HG02884 (cell line): Measurements from ENCODE around the gene NPAS4.
"Not testable (repeated sequence)": the region's sequence is repeated elsewhere in the genome, so short reads cannot be mapped to it uniquely, and the experiment has no call there.

Experiments used
- ATAC-seq: cut with Tn5 transposase; IDR thresholded peaks from one replicate; pipeline ENCODE4 v1.9.1; 2021; ENCODE audit warnings: mild to moderate bottlenecking, moderate library complexity; ENCODE audit not compliant: unreplicated experiment

The NPAS4 gene

DNA sequence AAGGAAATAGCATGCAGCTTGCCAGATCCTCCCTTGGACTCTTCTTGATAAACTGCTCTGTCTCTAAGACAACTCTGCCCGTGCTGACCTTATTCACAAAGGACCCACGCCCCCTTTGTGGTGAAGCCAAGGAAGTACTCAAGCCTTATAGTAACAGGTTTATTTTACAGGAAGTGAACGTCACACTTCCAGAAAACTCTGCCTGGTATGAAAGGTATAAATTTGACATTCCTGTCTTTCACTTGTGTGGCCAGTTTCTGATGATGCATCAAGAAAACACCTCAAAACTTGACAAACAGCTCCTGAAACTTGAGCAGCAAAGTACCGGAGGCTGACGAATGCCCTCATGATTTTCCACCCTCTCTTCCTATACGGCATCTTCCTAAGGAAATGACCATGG lies 33.4 kb downstream of the NPAS4 start:
- no peak for ATAC-seq

DNA sequence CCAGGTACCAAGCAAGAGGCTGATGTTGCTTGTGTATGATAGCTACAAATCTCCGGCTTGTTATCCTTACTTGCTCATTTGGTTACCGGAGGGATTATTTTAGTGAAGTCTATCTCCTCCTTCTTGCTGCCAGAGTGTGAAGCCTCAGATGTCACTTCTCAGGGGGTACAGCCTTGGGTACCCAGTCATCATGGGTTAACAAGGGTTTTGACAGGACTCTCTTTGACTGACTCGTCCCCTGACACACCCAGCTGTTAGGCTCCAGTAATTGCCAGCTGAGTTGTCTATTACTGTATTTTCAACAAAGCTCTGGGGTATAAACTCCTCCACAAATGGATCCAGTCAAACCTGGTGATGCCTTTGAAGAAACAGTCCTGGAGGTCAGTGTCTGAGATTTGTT lies 34.0 kb downstream of the NPAS4 start:
- no peak for ATAC-seq

DNA sequence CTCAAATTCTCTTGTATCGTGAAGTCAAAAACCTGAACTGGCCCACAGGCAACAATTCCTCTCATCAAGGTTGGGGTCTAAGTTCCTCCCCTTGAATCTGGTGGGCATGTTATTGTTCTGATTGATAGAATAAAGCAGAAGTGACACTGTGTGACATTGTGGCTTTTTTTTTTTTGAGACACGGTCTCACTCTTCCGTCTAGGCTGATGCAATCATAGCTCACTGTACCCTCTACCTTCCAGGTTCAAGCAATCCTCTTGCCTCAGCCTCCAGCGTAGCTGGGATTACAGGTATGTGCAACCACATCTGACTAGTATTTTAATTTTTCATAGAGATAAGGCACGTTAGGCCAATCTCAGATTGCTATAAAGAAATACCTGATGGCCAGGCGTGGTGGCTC lies 37.0 kb downstream of the NPAS4 start:
- no peak for ATAC-seq

DNA sequence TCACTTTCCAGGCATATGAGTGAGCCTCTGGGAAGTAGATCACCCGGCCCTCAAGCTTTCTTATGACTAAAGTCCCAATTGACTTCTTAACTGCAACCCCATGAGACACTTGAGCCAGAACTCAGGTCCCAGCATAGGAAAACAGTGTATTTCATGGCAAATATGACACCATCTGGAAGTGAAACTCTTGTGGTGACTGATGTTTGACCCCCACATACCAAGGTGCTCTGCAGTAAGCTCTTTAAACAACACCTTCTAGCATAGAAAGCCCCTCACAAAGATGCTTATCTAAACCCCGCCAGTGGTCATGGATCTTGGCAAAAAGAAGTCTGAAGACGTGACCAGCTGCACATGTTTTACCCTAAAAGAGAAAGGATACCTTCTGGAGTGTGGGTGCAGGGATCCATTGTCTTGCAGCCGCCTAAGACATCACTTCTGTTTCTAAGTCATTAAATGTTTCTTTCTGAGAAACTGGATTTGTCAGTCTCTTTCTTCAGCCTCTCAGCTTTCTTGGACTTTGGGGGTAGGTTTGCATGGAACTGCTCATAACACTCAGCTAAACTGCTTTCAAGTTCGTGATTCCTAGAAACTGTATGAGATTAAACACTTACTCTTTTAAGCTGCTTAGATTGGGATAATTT lies 38.4 kb downstream of the NPAS4 start:
- ATAC-seq = no peak

DNA sequence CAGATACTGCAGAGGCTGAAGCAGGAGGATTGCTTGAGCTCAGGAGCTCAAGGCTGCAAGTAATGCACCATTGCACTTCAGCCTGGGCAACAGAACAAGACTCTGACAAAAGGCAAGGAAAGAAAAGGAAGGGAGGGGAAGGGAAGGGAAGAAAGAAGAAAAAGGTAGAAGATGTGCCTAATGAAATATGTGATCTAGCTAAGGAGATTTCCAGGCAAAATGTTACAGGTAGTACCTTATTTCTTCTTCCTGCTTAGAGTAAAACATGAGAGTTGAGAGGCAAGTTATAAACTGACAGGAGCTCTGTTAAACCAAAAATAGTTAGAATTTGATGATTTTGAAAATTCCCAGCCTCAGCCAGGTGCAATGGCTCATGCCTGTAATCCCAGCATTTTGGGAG lies 41.2 kb downstream of the NPAS4 start:
- no peak for ATAC-seq

DNA sequence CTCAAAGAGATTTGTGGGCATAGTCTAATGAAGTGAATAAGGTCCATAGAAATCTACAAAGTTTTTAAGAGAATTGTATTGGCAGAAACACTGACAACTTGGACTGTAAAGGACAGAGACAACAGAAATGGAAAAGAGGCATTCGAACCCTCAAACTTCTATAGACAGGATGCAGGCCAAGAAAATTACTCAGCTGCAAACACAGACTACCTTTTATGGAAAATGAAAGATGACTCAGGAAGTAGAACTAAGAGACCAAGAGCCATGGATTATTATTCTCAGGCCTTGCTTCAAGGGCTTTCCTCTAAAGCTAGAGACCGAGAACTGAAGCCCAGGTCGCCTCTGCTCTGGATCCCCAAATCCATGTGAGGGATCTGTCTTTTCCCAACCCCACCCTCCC lies 42.1 kb downstream of the NPAS4 start:
- no peak for ATAC-seq

DNA sequence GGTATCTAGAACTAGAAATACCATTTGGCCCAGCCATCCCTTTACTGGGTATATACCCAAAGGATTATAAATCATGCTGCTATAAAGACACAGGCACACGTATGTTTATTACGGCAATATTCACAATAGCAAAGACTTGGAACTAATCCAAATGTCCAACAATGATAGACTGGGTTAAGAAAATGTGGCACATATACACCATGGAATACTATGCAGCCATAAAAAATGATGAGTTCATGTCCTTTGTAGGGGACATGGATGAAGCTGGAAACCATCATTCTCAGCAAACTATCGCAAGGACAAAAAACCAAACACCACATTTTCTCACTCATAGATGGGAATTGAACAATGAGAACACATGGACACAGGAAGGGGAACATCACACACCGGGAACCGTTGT lies 43.3 kb downstream of the NPAS4 start:
- ATAC-seq = not testable (repeated sequence)

DNA sequence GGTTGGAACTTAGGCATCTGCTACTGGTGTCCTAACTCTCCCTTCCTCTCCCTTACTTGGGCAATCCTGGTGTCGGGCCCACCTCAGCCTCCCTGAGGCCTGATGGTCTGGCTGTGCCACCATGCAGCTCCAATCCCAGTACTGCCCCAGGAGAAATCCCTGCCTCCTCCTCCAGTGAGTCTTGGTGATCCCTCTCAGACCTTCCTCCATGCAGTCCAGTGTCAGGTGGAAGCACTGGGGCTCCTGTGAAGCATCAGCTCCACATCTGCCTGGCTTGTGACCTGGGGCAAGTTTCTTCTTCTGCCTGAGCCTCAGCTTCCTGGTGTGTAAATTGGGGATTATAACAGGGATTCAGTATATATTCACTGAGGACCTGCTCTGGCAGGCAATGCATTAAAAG lies 44.1 kb downstream of the NPAS4 start:
- ATAC-seq = no peak

DNA sequence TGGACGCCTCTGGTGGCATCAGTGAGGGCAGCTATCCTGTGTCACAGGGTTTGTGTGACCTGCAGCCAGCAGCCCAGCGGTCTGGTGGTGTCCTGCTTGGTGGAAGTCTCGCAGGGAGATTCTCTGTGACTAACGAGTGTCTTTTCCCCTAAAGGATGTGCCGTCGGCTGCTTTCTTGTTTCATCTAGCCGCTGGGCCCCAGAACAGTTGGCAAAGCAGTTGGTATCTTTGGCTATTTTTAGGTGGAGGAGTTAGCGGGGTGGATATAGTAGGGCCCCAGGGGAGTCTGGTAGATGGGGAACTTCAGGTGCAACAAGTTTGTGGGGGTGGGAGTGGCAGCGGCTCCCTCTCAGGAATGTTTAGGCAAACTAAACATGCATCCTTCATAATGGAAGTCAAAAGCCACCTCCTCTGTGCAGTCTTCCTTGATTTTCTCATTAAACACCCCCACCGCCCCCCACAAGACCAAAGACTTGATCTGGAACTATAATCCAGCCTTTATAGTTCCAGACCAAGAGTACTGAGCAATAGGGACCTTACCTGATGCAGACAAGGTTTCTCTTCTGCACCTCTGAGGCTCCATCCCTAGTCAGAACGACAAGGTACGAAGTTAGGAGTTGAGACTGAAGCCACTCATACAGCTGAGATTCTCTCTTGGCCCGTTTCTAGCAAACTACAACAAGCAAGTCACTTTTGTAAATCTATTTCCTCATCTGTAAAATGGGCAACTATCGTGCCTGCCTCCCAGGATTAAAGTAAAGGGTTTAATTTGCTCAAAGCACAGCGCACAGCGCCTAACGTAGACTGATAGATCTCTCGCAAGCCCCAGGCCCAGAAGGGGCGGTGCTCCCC lies 44.8 kb downstream of the NPAS4 start:
- no peak for ATAC-seq

DNA sequence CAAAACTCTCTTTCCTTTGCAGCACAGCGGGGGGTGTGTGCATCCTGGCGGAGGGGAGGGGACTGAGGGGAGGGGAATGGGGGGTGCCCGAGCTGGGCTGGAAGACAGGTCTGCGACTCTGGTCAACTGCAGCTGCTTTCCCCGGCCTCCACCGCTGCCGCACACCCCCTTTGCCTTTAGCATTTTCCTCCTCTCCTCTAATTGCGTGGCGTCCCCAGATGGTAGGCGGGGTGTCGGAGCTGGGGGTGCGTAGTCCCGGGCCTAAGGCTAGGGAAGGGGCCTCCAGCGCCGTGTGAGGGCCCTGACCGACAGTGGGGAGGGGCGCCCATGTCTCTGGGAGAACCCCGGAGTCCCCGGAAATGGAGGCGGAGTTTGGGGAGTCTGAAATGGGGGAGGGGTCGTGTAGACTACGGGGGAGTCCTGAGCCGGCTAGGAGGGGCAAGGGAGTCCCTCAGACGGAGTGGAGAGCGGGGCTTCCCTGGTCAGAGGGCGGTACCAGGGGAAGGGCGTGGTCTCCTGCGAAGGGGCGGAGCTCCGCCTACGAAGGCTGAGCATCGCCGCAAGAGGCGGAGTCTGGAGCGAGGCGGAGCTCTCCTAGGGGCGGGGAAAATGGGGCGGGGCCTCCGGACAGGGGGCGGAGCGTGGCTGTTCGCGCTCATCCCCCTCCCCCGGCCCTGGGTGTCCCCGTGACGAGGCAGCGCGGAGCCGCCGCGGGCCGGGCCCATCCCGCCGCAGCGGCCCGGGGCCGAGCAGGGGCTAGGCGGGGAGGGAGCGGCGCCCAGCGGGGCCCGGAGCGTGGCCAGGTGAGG lies 45.6 kb downstream of the NPAS4 start, which contains the start of gene PELI3:
TSS of gene PELI3 (plus strand) at position 681 of the 809 bp plus-strand sequence. CDS start 1,224 bp downstream, outside the sequence.
- ATAC-seq = peak; percentile 79

DNA sequence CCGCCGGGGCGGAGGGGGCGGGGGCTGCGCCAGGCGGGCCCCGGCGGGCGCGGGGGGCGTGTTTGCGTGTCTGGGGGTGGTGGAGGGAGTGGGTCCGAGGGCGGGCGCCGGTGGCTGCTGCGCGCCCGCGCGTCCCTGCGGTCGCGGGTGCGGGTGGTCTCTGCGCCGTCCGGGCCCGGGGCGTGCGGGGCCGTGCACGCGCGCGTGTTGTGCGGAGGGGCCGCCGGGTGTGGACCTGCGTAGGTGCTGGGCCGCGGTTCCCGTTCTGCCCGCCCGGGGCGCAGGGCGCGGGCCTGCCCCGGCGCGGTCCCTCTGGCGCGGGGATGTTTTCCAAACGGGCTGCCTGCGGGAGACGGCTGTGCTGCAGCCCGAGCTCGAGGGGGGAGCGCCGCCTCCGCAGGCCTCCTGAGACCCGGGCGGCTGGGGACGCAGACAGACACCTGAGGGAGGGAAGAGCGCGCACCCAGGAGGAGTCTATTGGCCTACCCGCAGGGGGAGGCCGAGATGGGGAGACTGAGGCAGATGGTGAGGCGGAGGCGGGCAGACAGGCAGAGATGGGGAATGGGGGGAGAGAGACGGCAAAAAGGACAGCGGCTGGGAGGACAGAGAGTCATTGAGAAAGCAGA lies 46.3 kb downstream of the NPAS4 start:
- no peak for ATAC-seq

DNA sequence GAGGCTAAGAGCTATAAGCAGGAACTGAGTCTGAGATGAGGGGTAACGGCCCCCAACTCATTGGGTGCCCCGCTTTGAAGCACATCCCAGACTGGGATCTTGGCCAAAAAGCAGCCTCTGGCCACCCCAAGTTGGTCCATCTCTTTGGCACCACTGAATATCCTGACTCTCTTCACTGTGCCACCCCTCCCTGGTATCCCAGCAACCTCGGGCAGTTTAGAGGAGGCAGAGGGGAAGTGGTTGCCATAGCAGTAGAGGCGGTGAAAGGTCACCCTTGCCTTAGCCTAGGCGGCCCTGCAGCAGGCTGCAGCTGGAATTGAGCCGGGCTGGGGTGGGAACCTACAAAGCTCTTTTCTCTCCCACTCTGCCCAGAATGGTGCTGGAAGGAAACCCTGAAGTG lies 46.9 kb downstream of the NPAS4 start:
- ATAC-seq = no peak

DNA sequence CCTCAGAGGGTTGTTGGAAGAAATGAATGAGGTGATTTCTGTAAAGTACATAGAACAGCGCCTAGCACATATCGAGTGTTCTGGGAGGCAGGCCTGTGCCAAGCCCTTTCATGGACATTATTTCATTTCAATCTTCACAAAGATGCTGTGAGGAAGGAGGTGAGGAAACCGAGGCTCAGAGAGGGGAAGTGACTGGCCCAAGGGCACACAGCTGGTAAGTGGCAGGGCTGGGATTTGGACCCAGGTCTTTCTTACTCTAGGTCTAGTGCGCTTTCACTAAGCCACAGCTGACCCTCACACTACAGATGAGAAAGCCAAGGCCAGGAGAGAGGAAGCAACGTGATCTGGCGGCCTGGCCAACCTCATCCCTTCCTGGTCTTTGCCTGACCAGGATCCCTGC lies 47.9 kb downstream of the NPAS4 start:
- no peak for ATAC-seq

DNA sequence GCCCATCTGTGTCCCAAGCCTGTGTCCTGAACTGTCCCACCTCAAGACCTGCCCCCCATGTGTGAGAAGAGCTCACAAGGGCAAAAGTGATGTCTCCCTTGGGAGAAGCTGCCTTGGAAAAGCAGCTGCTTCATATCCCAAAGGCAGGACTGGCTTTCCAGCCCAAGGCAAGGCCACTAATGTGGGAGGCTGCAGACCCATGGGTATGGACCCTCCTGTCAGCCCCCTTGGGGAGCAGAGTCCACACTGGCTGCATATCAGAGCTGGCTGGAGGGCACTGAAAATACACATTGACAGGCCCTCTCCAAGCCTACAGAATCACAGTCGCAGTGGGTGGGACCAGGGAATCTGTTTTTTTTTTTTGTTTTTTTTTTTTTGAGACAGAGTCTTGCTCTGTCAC lies 48.6 kb downstream of the NPAS4 start:
- ATAC-seq = no peak

DNA sequence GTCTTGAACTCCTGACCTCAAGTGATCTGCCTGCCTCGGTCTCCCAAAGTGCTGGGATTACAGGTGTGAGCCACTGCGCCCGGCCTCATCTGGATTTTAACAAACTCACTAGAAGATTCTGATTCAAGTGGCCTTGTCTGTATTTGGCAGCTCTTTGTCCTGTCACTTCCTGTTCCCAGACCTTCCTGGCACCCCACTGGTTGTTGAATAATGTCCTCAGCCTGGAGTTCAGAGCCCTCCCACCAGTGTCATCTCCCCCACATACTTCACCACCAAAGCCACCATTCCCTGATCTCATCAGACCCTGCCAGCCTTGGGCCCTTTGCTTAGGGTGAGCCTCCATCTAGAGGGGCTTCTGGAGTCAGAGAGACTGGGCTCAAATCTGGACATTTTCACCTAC lies 49.2 kb downstream of the NPAS4 start:
- no peak for ATAC-seq

DNA sequence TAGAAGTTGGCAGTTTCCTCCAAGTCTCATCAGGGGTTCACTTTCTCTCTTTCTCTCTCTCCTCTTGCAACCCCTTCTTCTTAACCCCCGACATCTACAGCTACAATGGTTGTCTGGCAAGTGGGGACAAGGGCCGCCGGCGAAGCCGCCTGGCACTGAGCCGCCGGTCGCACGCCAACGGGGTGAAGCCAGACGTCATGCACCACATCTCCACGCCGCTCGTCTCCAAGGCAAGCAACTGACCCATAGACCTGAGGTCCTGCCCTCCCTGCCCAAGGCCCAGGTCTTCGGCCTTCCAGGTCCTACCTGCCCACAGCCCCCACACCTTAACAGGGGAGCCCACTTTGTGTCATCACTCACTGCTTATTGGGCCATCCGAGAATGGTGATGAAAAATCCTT lies 50.3 kb downstream of the NPAS4 start:
- ATAC-seq = no peak

DNA sequence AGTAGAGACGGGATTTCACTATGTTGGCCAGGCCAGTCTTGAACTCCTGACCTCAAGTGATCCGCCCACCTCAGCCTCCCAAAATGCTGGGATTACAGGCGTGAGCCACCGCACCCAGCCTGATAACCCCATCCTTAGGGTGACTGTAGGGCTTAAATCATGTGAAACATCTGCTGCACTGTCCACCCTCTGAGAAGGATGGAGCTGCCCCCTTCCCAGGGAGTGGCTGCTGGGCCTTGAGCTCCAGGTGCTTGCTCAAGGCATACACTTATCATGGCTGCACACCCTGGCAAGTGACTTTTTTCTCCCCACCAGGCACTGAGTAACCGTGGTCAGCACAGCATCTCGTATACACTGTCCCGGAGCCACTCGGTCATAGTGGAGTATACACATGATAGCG lies 51.2 kb downstream of the NPAS4 start:
- no peak for ATAC-seq

DNA sequence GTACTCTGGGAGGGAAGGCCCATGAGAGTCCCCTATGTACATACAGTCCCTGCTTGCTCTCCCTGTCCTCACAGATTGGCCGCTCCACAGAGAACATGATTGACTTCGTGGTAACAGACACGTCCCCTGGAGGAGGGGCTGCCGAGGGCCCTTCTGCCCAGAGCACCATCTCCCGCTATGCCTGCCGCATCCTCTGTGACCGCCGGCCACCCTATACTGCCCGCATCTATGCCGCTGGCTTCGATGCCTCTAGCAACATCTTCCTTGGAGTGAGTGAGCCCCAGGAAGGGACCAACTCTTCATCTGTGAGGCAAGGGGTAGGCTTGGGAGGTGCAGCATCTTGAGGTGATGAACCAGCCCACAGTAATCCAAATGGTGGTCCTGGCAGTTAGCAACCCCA lies 52.3 kb downstream of the NPAS4 start:
- no peak for ATAC-seq

DNA sequence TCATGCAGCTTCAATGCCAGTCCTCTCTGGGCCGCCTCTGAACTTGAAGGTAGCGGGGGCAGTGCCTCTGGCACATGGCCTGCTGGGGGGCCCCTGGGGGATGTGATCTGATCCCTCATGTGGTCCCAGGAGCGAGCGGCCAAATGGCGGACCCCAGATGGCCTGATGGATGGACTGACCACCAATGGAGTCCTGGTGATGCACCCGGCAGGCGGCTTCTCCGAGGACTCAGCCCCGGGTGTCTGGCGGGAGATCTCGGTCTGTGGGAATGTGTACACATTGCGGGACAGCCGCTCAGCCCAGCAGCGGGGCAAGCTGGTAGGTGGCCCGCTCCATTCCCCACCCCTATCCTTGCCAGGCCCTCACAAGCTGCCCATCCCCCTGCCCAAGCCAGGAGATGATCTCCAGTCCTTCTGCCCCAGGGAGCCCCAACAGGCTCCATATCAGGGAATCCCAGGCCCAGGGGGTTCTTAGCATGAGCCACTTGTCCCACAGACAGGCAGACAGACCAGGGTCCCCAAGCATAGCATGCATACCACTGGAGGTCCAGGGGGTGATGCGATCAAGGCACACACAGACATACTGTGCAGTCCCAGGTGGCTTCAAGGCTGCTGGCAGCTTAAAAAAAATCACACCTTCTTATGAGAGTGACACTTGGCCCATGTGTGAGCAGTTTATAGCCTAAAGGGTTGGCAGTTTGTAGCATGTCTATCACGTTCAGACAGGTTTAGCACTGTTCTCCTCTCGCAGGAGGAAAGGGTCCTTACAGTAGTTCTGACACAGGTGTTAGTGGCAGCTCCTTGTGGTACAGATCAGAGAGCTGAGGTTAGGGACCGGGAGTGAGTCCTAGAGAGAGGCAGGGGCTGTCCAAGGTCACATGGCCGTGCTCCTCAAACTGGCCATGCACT lies 53.0 kb downstream of the NPAS4 start:
- no peak for ATAC-seq
